ENCODE measurements around the gene ZNF45.

Gene ZNF45

DNA sequence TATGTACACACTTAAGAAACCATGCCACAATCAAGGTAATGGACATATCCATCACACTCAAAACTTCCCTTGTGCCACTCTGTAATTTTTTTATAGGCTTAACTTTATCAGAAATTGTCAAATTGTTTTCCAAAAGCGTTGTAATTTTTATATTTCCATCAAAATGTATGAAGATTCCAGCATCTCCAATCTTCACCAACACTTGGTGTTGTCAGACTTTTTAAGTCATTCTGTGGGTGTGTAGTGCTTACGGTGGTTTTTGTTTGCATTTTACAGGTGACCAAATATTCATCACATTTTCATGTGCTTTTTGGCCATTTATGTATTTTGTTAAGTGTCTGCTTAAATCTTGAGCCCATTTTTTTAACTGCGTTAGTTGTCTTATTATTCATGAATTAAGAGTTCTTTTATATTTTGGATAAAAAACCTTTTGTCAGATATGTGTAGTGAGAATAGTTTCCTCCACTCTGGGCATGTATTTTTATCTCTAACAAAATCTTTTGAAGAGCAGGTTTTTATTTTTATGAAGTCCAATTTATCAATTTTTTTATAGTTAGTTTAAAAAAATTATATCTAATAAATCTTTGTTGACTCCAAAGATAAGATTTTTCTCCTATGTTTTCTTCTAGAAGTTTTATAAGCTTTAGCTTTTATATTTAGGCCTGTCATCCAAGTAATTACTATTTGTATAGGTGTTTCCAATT, 4.6 kb upstream of the ZNF45 start:
- no peak overlapping the region for H3K4me3 ChIP-seq (ENCODE audit: low read length)
- no peak for TF ChIP-seq ZNF274 (IDR thresholded peaks at IDR 0.05; ENCODE audit: low read depth, low read length)

DNA sequence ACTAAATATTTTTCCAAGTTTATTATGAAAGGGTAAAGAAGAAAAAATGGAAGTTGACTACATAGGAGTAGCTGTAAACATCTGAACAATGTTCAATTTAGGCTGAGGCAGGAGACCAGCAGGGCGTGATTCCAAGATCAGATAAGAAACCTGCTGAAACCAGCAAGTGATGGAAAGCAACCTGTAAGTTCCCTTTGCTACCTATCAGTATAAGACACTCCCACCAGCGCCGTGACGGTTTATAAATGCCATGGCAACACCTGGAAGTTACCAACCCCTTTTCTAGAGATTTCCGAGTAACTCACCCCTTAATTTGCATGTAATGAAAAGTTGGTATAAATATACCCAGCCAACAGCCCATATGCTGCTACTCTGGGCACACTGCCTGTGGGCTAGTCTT, 1.1 kb upstream of the ZNF45 start:
- TF ChIP-seq ZNF274 (IDR thresholded peaks at IDR 0.05; ENCODE audit: low read depth, low read length): no peak
- H3K4me3 ChIP-seq (ENCODE audit: low read length): no peak overlapping the region

DNA sequence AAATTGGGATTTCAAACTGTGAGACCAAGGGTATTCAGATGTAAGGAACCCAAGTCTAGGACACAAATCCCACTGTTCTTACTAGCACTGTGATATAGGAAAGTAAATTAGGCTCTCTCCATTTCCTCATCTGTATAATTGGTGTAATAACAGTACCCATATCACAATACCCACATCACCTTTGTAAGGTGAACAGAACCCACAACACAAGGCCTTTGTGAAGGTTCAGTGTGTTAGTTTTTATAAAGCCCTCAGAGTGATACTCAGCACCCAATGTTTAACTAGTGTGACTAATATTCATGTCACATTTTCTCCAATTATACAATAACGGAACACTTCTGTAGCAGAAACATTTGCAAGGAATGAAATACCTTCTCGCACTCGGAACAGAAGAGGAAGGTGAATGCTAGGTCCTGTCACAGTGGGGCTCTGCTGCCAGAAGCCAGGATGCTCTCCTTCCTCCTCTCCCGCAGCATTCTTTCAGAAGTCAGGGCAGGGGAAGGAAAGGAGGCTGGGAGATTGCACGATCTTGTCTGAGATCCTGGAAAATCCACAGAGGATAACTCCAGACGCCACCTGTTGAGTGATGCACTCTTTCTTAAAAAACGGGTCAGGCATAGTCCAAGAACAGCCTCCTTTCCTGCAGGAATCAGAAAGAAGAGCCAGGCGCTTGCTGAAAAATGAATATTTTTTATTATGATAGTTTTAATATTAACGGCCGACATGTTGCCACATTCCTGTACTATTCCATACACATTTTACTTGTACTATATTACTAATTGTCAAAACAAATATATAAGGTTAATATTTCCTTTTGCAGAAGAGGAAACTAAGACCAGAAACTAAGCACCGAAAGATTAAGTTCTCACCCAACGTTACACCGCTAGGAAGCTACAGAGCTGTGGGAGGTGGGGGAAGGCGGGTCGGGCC, 762 bp downstream of the ZNF45 start:
- TF ChIP-seq ZNF274 (IDR thresholded peaks at IDR 0.05; ENCODE audit: low read depth, low read length): no peak

DNA sequence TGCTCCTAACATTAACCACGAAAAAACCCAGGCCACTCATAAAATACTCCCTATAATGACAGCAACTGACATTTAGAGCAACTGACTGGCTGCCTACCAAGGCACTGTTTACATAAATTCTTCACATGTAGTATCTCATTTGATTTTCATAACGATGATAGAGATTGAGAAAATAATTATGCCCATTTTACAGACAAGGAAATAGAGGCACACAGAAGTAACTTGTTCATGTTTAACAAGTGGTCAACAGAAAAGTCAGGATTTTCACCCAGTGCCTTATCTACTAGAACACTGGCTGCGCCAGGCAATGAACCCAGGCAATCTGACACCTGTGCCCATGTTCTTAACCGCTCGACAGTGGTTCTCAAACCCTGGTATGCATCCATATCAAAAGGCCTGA, 6.3 kb downstream of the ZNF45 start:
- no peak overlapping the region for H3K4me3 ChIP-seq (ENCODE audit: low read length)
- TF ChIP-seq ZNF274 (IDR thresholded peaks at IDR 0.05; ENCODE audit: low read depth, low read length): no peak

More for the DNA sequence above, 762 bp downstream of the ZNF45 start:
- peak overlapping the region; percentile 66 for H3K4me3 ChIP-seq (ENCODE audit: low read length)

DNA sequence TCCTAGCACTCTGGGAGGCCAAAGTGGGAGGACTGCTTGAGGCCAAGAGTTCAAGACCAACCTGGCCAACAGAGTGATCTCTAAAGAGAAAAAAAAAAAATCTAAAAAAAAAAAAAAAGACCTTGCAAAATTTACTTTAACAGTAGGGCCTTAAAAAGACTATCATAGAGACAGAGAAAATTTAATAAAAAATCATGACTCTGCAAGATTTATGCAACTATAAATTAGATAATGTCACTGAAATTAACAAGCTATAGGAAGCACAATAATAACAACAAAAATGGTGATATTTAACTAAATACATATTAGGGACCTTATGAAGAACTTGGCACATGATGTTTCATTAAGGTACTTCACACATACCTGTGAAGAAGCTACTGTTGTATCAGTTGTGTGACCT, 11.2 kb downstream of the ZNF45 start:
- TF ChIP-seq ZNF274 (IDR thresholded peaks at IDR 0.05; ENCODE audit: low read depth, low read length): no peak

DNA sequence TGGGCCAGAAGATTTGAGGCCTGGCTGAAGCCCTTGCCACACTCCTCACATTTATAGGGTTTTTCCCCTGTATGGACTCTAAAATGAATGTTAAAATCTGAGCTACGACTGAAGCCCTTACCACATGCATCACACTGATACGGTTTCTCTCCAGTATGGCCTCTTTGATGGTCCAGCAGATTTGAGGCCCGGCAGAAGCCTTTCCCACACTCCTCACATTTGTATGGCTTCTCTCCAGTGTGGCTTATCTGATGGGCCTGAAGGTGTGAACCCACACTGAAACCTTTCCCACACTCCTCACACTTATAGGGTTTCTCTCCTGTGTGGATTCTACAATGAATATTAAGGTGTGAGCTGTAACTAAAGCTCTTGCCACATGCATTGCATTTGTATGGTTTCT, 21.0 kb downstream of the ZNF45 start:
- no peak for TF ChIP-seq ZNF274 (IDR thresholded peaks at IDR 0.05; ENCODE audit: low read depth, low read length)
- no peak overlapping the region for H3K4me3 ChIP-seq (ENCODE audit: low read length)

More for the DNA sequence above, 11.2 kb downstream of the ZNF45 start:
- no peak overlapping the region for H3K4me3 ChIP-seq (ENCODE audit: low read length)

DNA sequence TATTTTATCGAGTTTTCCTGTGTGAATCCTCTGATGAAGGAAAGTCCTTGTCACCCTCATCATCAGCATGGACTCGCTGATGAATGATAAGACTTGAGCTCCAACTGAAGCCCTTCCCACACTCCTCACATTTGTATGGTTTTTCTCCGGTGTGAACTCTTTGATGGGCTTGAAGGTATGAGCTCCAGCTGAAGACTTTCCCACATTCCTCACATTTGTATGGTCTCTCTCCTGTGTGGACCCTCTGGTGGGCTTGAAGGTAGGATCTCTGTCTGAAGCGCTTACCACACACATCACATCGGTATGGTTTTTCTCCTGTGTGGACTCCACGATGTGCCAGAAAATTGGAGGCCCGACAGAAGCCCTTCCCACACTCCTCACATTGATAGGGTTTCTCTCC, 21.7 kb downstream of the ZNF45 start:
- no peak overlapping the region for H3K4me3 ChIP-seq (ENCODE audit: low read length)
- no peak for TF ChIP-seq ZNF274 (IDR thresholded peaks at IDR 0.05; ENCODE audit: low read depth, low read length)

DNA sequence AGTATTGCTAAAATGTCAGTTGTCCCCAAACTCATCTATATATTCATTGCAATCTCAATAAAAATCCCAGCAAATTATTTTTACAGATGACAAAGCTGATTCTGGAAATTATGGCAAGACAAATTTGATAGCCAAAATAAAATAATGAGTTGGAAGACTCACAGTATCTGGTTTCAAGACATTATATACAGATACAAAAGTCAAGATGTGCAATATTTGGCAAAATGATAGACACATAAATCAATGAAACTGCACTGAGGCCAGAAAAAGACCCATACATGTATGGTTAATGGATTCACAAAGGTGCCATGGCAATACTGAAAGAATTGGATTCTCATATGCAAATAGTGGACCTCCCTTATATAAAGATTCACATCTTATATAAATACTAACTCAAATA, 24.2 kb downstream of the ZNF45 start:
- no peak for TF ChIP-seq ZNF274 (IDR thresholded peaks at IDR 0.05; ENCODE audit: low read depth, low read length)
- H3K4me3 ChIP-seq (ENCODE audit: low read length): no peak overlapping the region

DNA sequence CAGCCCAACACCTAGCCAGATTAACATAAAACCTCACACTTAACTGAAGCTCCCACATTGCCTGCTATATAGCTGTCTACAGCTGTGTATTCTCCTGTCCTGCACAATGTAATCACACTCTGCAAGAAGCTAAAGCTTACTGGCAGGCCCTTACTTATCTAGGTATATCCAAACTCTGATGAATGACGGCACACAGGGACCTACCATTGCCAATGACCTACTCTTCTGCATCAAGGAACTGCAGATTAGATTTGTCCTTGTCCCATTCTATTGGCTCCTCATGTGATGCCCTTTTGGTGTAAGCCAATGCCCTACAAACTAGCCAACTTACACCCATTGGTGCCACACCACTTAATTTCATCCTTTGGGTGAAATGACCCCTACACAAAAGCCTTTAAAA, 26.4 kb downstream of the ZNF45 start:
- TF ChIP-seq ZNF274 (IDR thresholded peaks at IDR 0.05; ENCODE audit: low read depth, low read length): no peak
- H3K4me3 ChIP-seq (ENCODE audit: low read length): no peak overlapping the region

DNA sequence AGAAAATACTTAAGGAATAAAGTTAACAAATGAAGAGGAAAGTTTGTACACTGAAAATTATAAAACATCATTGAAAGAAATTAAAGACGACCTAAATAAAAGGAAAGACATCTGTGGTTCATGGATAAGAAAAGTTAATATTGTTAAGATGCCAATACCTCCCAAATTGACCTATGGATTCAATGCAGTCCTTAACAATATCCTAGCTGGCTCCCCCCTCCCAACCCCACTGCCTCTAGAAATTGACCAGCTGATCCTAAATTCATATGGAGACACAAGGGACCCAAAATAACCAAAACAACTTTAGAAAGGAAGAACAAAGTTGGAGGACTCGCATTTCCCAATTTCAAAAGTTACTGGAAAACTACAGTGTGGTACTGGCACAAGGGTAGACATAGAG, 28.3 kb downstream of the ZNF45 start:
- no peak for TF ChIP-seq ZNF274 (IDR thresholded peaks at IDR 0.05; ENCODE audit: low read depth, low read length)
- no peak overlapping the region for H3K4me3 ChIP-seq (ENCODE audit: low read length)

DNA sequence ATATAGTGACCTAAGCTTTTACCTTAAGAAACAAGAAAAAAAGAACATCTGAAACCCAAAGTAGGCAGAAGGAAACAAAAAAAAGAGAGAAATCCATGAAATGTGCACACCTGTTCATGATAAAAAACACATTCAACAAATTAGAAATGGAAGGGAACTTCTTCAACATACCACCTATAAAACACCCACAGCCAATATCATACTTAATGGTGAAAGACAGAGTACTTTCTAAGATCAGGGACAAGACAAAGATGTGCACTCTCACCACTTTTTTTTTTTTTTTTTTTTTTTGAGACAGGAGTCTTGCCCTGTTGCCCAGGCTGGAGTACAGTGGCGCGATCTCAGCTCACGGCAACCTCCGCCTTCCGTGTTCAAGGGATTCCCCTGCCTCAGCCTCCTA, 29.2 kb downstream of the ZNF45 start:
- H3K4me3 ChIP-seq (ENCODE audit: low read length): no peak overlapping the region
- no peak for TF ChIP-seq ZNF274 (IDR thresholded peaks at IDR 0.05; ENCODE audit: low read depth, low read length)

DNA sequence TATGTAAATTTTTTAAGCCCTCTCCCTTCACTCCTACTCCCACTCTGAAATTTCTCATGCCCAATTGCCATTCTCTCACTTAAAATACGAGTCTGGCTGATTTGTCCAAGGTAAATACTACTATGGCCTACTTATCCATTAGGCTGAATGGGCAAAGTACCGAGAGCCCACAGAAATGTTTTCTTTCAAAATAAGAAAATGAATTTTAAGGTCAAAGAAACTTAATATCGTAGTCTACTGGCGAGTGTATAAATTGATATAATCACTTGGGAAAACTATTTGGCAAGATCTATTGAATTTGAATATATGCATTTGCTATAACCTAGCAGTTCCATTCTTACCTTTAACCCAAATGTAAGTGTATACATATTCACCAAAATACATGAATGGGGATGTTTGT, 32.7 kb downstream of the ZNF45 start:
- no peak for TF ChIP-seq ZNF274 (IDR thresholded peaks at IDR 0.05; ENCODE audit: low read depth, low read length)
- H3K4me3 ChIP-seq (ENCODE audit: low read length): no peak overlapping the region

DNA sequence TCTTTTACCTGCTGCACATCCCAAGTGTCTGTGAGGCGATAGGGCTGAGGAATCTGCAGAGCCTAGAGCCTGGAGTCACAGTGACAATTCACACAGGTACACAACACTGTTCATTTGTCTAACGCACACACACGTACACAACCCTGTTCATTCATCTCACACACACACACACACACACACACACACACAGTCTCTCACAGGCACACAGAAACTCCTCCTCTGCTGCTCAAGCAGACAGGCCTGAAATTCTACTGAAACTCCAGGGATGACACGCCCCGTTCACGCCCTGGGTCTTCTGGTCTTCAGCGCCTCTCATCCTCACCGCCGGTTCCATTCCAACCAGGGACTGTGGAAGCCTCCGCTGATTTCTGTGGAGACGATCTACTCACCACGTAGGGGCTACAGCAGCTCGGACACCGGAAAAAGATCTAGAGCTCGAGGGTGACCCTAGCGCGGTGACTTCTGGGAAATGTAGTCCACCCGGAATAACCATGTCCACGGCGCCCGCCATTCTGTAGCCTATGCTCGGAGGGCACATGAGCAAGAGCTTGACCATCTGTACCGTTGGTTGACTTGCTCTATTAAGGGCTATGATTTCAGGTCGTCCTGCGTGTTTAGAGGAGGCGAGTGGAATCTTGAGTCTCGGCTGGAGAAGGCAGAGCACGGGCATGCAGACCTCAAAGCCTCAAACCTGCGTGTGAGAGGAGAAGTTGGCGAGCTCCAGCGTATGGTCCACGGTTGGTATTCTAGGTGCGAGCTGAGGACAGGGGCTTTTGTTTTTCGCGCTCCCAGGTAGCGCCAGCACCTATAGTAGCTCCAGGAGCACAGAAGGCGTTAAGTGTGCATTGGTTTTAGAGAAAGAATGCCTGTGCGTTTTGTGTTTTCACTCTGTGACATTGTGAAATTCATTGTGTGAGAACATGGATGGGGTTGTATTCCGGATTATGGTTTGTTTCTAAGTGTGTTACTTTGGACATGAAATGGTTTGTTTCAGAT, 33.4 kb downstream of the ZNF45 start:
- peak overlapping the region; percentile 64 for H3K4me3 ChIP-seq (ENCODE audit: low read length)
- no peak for TF ChIP-seq ZNF274 (IDR thresholded peaks at IDR 0.05; ENCODE audit: low read depth, low read length)

DNA sequence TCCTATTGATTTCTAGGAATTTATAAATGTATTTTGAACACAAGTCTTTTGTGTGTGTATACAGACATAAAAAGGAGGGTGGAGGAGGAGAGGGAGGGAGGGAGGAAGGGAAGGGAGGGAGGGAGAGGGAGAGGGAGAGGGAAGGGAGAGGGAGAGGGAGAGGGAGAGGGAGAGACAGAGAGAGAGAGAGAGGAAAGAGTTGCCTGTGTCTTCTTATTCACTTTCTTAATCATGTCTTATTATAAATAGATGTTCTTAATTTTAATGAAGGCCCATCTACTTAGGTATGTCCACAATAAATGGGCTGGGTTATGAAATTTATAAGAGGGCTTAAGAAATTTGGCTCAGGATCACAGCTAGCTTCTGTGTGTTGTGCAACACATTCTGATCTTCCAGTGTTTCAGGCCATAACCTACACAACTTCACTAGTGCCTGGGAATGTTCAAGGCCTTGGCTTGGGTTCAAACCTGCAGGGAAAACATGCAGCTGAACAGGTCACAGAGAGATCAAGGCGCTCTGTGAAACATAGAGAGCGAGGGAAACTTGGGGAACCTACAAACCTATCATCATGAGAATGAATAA, 39.3 kb downstream of the ZNF45 start:
- TF ChIP-seq ZNF274 (IDR thresholded peaks at IDR 0.05; ENCODE audit: low read depth, low read length): no peak
- no peak overlapping the region for H3K4me3 ChIP-seq (ENCODE audit: low read length)
